ENCODE data around the gene HSD17B3.

HSD17B3 gene

GRCh38 chr9:96232539-96233241, 69.3 kb downstream of the HSD17B3 start:
- Histone ChIP-seq H3K4ac (ENCODE audit: low read length) (no peak overlapping the region), H2BK15ac (ENCODE audit: low read length) (no peak overlapping the region), H2BK12ac (ENCODE audit: low read length) (peak overlapping the region; percentile 63), H3K36me3 (replicated peaks in 1 of 2; ENCODE audit: control insufficient read depth in 2 of 2, insufficient read depth in 2 of 2, low read length in 2 of 2) (no peaks in the 10 kb centered on the region), H2AK5ac (ENCODE audit: low read depth, low read length) (no peak overlapping the region), H3K27ac (replicated peaks; ENCODE audit: low read length) (no peak overlapping the region), H2AFZ (ENCODE audit: low read length) (peak overlapping the region; percentile 42), H3K4me2 (ENCODE audit: insufficient read depth, low read length, poor library complexity, severe bottlenecking) (no peak overlapping the region), H4K8ac (ENCODE audit: low read depth, low read length) (no peak overlapping the region), H3K9ac (ENCODE audit: low read depth, low read length, poor library complexity) (no peak overlapping the region), H3K14ac (ENCODE audit: low read length) (no peak overlapping the region), H4K91ac (ENCODE audit: low read depth, low read length, poor library complexity) (no peak overlapping the region), H3K4me3 (ENCODE audit: low read length in 2 of 2) (no peak overlapping the region), H3K4me1 (ENCODE audit: control insufficient read depth in 2 of 2, insufficient read depth in 1 of 2, low read depth in 1 of 2, low read length in 2 of 2) (peaks cover 0 to 6% of the 10 kb centered on the region in 2 donors), H3K9me3 (replicated peaks in 1 of 2; ENCODE audit: control insufficient read depth in 2 of 2, insufficient read depth in 1 of 2, low read depth in 1 of 2, low read length in 2 of 2) (no peaks in the 10 kb centered on the region), H2BK120ac (ENCODE audit: low read depth, low read length) (no peak overlapping the region), H2BK5ac (ENCODE audit: low read length) (no peak overlapping the region), H3K18ac (ENCODE audit: low read length) (no peak overlapping the region), H3K23ac (ENCODE audit: low read depth, low read length, poor library complexity) (no peak overlapping the region), H3K27me3 (ENCODE audit: control insufficient read depth in 3 of 3, insufficient read depth in 3 of 3, low read depth in 1 of 3, low read length in 3 of 3) (peaks cover 0 to 5% (median 0%) of the 10 kb centered on the region in 3 experiments), H3K79me1 (ENCODE audit: low read depth, low read length) (no peaks in the 10 kb centered on the region)
- DNase-seq (ENCODE audit: low spot score): peak; percentile 33
- no CpG with 5 or more reads among the region's 14 CpGs for WGBS, 2 donors (ENCODE audit: extremely low coverage in 2 of 2, insufficient read length in 2 of 2, insufficient replicate concordance in 1 of 2)

GRCh38 chr9:96232164-96232538, 69.8 kb downstream of the HSD17B3 start:
- Histone ChIP-seq H3K4ac (ENCODE audit: low read length) (no peak overlapping the region), H2BK15ac (ENCODE audit: low read length) (no peak overlapping the region), H3K27ac (replicated peaks; ENCODE audit: low read length) (no peak overlapping the region), H2AFZ (ENCODE audit: low read length) (no peak overlapping the region), H3K36me3 (replicated peaks in 1 of 2; ENCODE audit: control insufficient read depth in 2 of 2, insufficient read depth in 2 of 2, low read length in 2 of 2) (no peaks in the 10 kb centered on the region), H2BK5ac (ENCODE audit: low read length) (no peak overlapping the region), H2BK12ac (ENCODE audit: low read length) (no peak overlapping the region), H4K8ac (ENCODE audit: low read depth, low read length) (no peak overlapping the region), H2BK120ac (ENCODE audit: low read depth, low read length) (no peak overlapping the region), H4K91ac (ENCODE audit: low read depth, low read length, poor library complexity) (no peak overlapping the region), H3K9me3 (replicated peaks in 1 of 2; ENCODE audit: control insufficient read depth in 2 of 2, insufficient read depth in 1 of 2, low read depth in 1 of 2, low read length in 2 of 2) (no peaks in the 10 kb centered on the region), H3K23ac (ENCODE audit: low read depth, low read length, poor library complexity) (no peak overlapping the region), H3K4me3 (ENCODE audit: low read length in 2 of 2) (no peak overlapping the region), H3K18ac (ENCODE audit: low read length) (no peak overlapping the region), H3K4me1 (ENCODE audit: control insufficient read depth in 2 of 2, insufficient read depth in 1 of 2, low read depth in 1 of 2, low read length in 2 of 2) (peaks cover 0 to 3% of the 10 kb centered on the region in 2 donors), H3K14ac (ENCODE audit: low read length) (no peak overlapping the region), H3K27me3 (ENCODE audit: control insufficient read depth in 3 of 3, insufficient read depth in 3 of 3, low read depth in 1 of 3, low read length in 3 of 3) (peaks cover 0 to 2% (median 0%) of the 10 kb centered on the region in 3 experiments), H3K79me1 (ENCODE audit: low read depth, low read length) (no peaks in the 10 kb centered on the region), H2AK5ac (ENCODE audit: low read depth, low read length) (no peak overlapping the region), H3K9ac (ENCODE audit: low read depth, low read length, poor library complexity) (no peak overlapping the region), H3K4me2 (ENCODE audit: insufficient read depth, low read length, poor library complexity, severe bottlenecking) (no peak overlapping the region)
- DNase-seq (ENCODE audit: low spot score): no peak
- no CpG with 5 or more reads among the region's 11 CpGs for WGBS, 2 donors (ENCODE audit: extremely low coverage in 2 of 2, insufficient read length in 2 of 2, insufficient replicate concordance in 1 of 2)

GRCh38 chr9:96230002-96230401, 72.0 kb downstream of the HSD17B3 start:
- H2BK5ac ChIP-seq (ENCODE audit: low read length): no peak overlapping the region
- no peak overlapping the region for H3K9ac ChIP-seq (ENCODE audit: low read depth, low read length, poor library complexity)
- H3K4me3 ChIP-seq (ENCODE audit: low read length in 2 of 2): no peak overlapping the region
- no peak overlapping the region for H3K4me2 ChIP-seq (ENCODE audit: insufficient read depth, low read length, poor library complexity, severe bottlenecking)
- no peaks in the 10 kb centered on the region for H3K79me1 ChIP-seq (ENCODE audit: low read depth, low read length)
- H4K91ac ChIP-seq (ENCODE audit: low read depth, low read length, poor library complexity): no peak overlapping the region
- H3K27ac ChIP-seq (replicated peaks; ENCODE audit: low read length): no peak overlapping the region
- no peaks in the 10 kb centered on the region for H3K4me1 ChIP-seq (ENCODE audit: control insufficient read depth in 2 of 2, insufficient read depth in 1 of 2, low read depth in 1 of 2, low read length in 2 of 2)
- H3K18ac ChIP-seq (ENCODE audit: low read length): no peak overlapping the region
- H2BK15ac ChIP-seq (ENCODE audit: low read length): no peak overlapping the region
- H2AK5ac ChIP-seq (ENCODE audit: low read depth, low read length): no peak overlapping the region
- H2BK12ac ChIP-seq (ENCODE audit: low read length): no peak overlapping the region
- H3K4ac ChIP-seq (ENCODE audit: low read length): no peak overlapping the region
- no CpG with 5 or more reads among the region's 2 CpGs for WGBS, 2 donors (ENCODE audit: extremely low coverage in 2 of 2, insufficient read length in 2 of 2, insufficient replicate concordance in 1 of 2)
- DNase-seq (ENCODE audit: low spot score): no peak
- no peaks in the 10 kb centered on the region for H3K36me3 ChIP-seq (replicated peaks in 1 of 2; ENCODE audit: control insufficient read depth in 2 of 2, insufficient read depth in 2 of 2, low read length in 2 of 2)
- peaks cover 0 to 3% (median 0%) of the 10 kb centered on the region in 3 experiments for H3K27me3 ChIP-seq (ENCODE audit: control insufficient read depth in 3 of 3, insufficient read depth in 3 of 3, low read depth in 1 of 3, low read length in 3 of 3)
- H3K23ac ChIP-seq (ENCODE audit: low read depth, low read length, poor library complexity): no peak overlapping the region
- H3K9me3 ChIP-seq (replicated peaks in 1 of 2; ENCODE audit: control insufficient read depth in 2 of 2, insufficient read depth in 1 of 2, low read depth in 1 of 2, low read length in 2 of 2): no peaks in the 10 kb centered on the region
- H4K8ac ChIP-seq (ENCODE audit: low read depth, low read length): no peak overlapping the region
- no peak overlapping the region for H2AFZ ChIP-seq (ENCODE audit: low read length)
- no peak overlapping the region for H2BK120ac ChIP-seq (ENCODE audit: low read depth, low read length)
- H3K14ac ChIP-seq (ENCODE audit: low read length): no peak overlapping the region

- Histone ChIP-seq H3K23ac (ENCODE audit: low read depth, low read length, poor library complexity) (no peak overlapping the region), H2BK12ac (ENCODE audit: low read length) (no peak overlapping the region), H3K9ac (ENCODE audit: low read depth, low read length, poor library complexity) (no peak overlapping the region), H2BK120ac (ENCODE audit: low read depth, low read length) (no peak overlapping the region), H3K4me2 (ENCODE audit: insufficient read depth, low read length, poor library complexity, severe bottlenecking) (no peak overlapping the region), H2AK5ac (ENCODE audit: low read depth, low read length) (no peak overlapping the region), H3K9me3 (replicated peaks in 1 of 2; ENCODE audit: control insufficient read depth in 2 of 2, insufficient read depth in 1 of 2, low read depth in 1 of 2, low read length in 2 of 2) (peaks cover 2 to 9% of the 10 kb centered on the region in 2 donors), H3K18ac (ENCODE audit: low read length) (no peak overlapping the region), H3K79me1 (ENCODE audit: low read depth, low read length) (no peaks in the 10 kb centered on the region), H3K4me1 (ENCODE audit: control insufficient read depth in 2 of 2, insufficient read depth in 1 of 2, low read depth in 1 of 2, low read length in 2 of 2) (peaks cover 7 to 12% of the 10 kb centered on the region in 2 donors), H3K4ac (ENCODE audit: low read length) (no peak overlapping the region), H2AFZ (ENCODE audit: low read length) (no peak overlapping the region), H3K36me3 (replicated peaks in 1 of 2; ENCODE audit: control insufficient read depth in 2 of 2, insufficient read depth in 2 of 2, low read length in 2 of 2) (no peaks in the 10 kb centered on the region), H4K8ac (ENCODE audit: low read depth, low read length) (no peak overlapping the region), H3K27me3 (ENCODE audit: control insufficient read depth in 3 of 3, insufficient read depth in 3 of 3, low read depth in 1 of 3, low read length in 3 of 3) (peaks cover 0 to 3% (median 0%) of the 10 kb centered on the region in 3 experiments), H3K14ac (ENCODE audit: low read length) (no peak overlapping the region), H3K27ac (replicated peaks; ENCODE audit: low read length) (no peak overlapping the region), H3K4me3 (ENCODE audit: low read length in 2 of 2) (no peak overlapping the region), H4K91ac (ENCODE audit: low read depth, low read length, poor library complexity) (no peak overlapping the region), H2BK5ac (ENCODE audit: low read length) (no peak overlapping the region), H2BK15ac (ENCODE audit: low read length) (no peak overlapping the region)
- DNase-seq (ENCODE audit: low spot score): no peak
- WGBS, 2 donors (ENCODE audit: extremely low coverage in 2 of 2, insufficient read length in 2 of 2, insufficient replicate concordance in 1 of 2): no CpG with 5 or more reads among the region's 2 CpGs
These were observed 79.8 kb downstream of the HSD17B3 start for GRCh38 chr9:96222132-96222531.

Measured in neuronal stem cell (in vitro differentiated cells).